ENCODE data around the gene YIPF6.
A peak's percentile ranks its signal among the peaks of the same experiment; 100 is the strongest.
"Not testable (repeated sequence)": the region's sequence is repeated elsewhere in the genome, so short reads cannot be mapped to it uniquely, and the experiment has no call there.

YIPF6 gene

GRCh38 chrX:68506649-68507048 lies 7.8 kb downstream of the YIPF6 start:
- no peak for DNase-seq (ENCODE audit: low read depth)

GRCh38 chrX:68508799-68509198 lies 9.9 kb downstream of the YIPF6 start:
- peak; percentile 1 for DNase-seq (ENCODE audit: low read depth)

DNA sequence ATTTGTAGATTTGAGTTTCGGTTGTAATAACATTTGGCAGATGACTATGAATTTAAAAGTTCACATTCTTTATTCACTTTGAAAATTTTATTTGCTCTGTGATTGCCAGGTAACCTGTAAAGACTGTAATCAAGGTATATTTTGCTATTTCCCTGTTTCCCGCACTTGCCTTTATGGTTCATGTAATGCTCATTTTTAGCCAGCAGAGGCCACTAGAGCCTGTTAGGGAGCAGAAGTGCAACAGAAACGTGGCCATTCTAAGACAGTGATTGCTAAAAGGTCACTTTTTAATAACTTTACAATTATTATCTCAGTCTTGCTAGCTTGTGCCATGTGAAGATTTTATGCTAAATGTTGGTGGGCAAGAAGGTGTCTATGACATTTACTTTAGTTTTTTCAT lies 12.4 kb downstream of the YIPF6 start:
- peak; percentile 18 for DNase-seq (ENCODE audit: low read depth)

- not testable (repeated sequence) for DNase-seq (ENCODE audit: low read depth)
These were observed 25.8 kb downstream of the YIPF6 start for GRCh38 chrX:68524680-68525079.

DNA sequence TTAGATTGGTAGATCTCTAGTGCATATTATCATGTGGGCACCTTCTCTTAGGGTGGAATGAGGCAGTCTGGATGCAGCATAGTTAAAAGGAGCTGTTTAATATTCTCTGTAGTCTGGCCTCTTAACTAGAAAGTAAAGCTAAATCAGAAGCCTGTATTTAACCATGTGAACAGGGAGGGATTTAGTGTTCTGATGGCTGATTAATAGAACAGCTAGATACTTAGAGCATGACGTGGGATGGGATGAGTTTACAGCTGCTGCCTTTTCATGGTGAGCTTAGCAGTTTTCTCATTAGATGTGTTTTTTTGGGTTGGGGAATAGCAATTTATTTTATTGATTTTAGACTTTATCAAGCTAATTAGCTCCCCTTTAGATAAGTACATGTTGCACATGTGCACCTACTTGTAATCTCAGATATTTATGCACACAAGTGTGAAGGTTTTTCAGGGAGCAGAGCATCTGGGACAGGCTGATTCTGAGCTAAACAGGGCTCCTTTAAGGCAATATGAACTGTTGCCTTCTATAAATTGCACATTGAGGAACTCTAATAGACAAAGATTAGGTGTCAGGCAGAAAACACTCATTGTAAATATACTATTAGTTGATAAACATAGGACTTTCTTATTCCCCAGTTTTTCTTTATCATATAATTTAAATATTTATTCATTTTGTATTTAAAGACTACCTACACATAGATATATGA lies 34.1 kb downstream of the YIPF6 start:
- no peak for DNase-seq (ENCODE audit: low read depth)

GRCh38 chrX:68533656-68534055 lies 34.8 kb downstream of the YIPF6 start:
- DNase-seq (ENCODE audit: low read depth), result no peak

DNA sequence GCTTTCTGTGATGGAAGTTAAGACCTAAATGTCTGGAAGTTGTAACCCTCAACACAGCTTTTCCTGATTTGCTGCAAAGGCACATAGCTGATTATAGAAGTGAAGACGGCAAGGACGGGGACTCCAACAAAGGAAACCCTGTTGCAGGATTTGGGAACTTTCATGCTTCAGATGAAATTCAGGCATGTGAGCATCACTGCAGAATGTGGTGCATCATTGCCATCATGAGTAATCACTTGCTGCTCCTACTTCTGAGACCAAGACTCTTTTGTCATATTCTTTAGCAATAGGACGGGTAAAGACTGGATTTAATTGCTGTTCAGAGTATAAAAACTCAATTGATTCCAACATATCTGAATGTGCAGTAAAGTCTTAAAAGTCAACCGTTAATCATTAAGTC lies 35.8 kb downstream of the YIPF6 start:
- DNase-seq (ENCODE audit: low read depth), result no peak

GRCh38 chrX:68536429-68536828 lies 37.6 kb downstream of the YIPF6 start:
- DNase-seq (ENCODE audit: low read depth), result no peak

GRCh38 chrX:68536884-68537283 lies 38.0 kb downstream of the YIPF6 start:
- no peak for DNase-seq (ENCODE audit: low read depth)

- DNase-seq (ENCODE audit: low read depth), result no peak
These were observed 51.3 kb downstream of the YIPF6 start for GRCh38 chrX:68550193-68550592.

GRCh38 chrX:68556036-68556435 lies 57.2 kb downstream of the YIPF6 start:
- DNase-seq (ENCODE audit: low read depth), result no peak

DNA sequence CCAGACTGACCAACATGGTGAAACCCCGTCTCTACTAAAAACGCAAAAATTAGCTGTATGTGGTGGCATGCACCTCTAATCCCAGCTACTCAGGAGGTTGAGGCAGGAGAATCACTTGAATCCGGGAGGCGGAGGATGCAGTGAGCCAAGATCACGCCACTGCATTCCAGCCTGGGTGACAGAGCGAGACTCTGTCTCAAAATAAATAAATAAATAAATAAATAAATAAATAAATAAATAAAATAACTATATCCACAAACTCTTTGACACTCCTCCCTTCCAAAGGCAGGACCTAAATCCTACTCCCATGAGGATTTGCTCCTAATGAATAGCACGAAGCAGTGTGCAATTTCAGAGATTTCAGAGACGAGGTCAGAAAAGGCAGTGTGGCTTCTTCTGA lies 58.3 kb downstream of the YIPF6 start:
- DNase-seq (ENCODE audit: low read depth), result not testable (repeated sequence)

GRCh38 chrX:68559905-68560304 lies 61.1 kb downstream of the YIPF6 start:
- DNase-seq (ENCODE audit: low read depth), result not testable (repeated sequence)

DNA sequence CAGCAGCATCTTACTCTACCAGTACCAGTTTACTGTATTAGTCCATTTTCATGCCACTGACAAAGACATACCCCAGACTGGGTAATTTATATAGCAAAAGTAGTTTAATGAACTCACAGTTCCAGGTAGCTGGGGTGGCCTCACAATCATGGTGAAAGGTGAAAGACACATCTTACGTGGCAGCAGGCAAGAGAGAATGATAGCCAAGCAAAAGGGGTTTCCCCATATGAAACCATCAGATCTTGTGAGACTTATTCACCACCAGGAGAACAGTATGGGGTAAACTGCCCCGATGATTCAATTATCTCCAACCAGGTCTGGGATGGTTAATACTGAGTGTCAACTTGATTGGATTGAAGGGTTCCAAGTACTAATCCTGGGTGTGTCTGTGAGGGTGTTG lies 69.3 kb downstream of the YIPF6 start:
- no peak for DNase-seq (ENCODE audit: low read depth)

- no peak for DNase-seq (ENCODE audit: low read depth)
These were observed 71.7 kb downstream of the YIPF6 start for GRCh38 chrX:68570598-68570997.

GRCh38 chrX:68571292-68571609 lies 72.4 kb downstream of the YIPF6 start:
- no peak for DNase-seq (ENCODE audit: low read depth)

DNA sequence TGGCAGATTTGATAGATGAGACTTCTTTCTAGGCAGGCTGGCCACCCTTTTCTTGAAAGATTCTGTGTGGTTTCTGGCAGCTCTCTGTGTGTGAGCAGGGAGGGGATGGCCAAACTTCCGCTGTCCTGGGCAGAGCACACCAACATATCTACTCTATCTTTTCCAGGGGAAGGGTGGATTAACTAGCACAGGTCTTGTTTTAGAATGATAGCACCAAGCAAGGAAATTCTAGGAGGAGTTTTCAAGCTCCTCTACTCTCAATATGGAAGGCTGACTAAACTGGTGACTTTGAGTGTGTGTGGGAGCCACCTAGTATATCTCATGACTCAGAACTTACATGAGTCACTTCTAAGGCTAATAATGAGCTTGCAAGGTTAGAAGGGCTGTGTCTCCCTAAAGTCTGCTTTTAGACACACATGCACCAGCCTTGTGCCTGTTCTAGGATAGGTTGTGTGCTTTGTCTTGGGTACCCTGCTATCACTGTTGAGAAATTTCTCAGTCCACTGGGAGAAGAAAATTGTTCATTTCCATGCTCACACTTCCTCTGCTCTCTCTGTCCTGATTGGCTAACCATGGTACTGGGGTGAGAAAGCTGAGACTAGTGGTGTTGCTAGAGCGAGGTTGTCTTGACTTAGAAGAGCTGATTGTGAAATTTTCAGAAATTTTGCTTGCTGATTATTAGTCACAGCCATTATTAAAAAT lies 72.9 kb downstream of the YIPF6 start:
- peak; percentile 2 for DNase-seq (ENCODE audit: low read depth)

GRCh38 chrX:68574240-68574639 lies 75.4 kb downstream of the YIPF6 start:
- no peak for DNase-seq (ENCODE audit: low read depth)

GRCh38 chrX:68579810-68580209 lies 81.0 kb downstream of the YIPF6 start:
- DNase-seq (ENCODE audit: low read depth), result no peak

- DNase-seq (ENCODE audit: low read depth), result no peak
These were observed 85.4 kb downstream of the YIPF6 start for GRCh38 chrX:68584221-68584620.
